Right atrium auricular region (tissue), 2 donors: ENCODE measurements around the gene LAPTM5. TPM values are rescaled to one million over a fixed set of nuclear protein-coding genes. Genes with fewer than 3 reads are reported as not detected.

Source experiments
- DNase-seq: peaks from one replicate; pipeline ENCODE4 v3.0.0-alpha.2; 2019; ENCODE audit warnings: low spot score
- H3K27ac ChIP-seq, 2 donors: fragments of 200-600 bp; sonication (generic); 1 replicate in 1 of 2; 2 replicates in 1 of 2; pipeline ENCODE4 v1.5.1; 2016 to 2019
- H3K27me3 ChIP-seq, 2 donors: fragments of 200-600 bp; sonication (generic); one replicate each; pipeline versions ENCODE4 v1.5.1 to v1.6.0; 2017 to 2019
- H3K36me3 ChIP-seq: fragments of 200-600 bp; sonication (generic); one replicate; pipeline ENCODE4 v1.5.1; 2016
- H3K4me1 ChIP-seq, 2 donors: fragments of 200-600 bp; sonication (generic); one replicate each; pipeline versions ENCODE4 v1.5.1 to v1.6.0; 2017 to 2019
- H3K4me3 ChIP-seq, 2 donors: fragments of 200-600 bp; sonication (generic); 1 replicate in 1 of 2; 2 replicates in 1 of 2; pipeline ENCODE4 v1.5.1; 2017 to 2019; ENCODE audit warnings: mild to moderate bottlenecking in 1 of 2, moderate library complexity in 1 of 2
- H3K9me3 ChIP-seq, 2 donors: fragments of 200-600 bp; sonication (generic); one replicate each; pipeline ENCODE4 v1.5.1; 2019
- CTCF ChIP-seq, 2 donors: fragments of 200-600 bp; sonication (generic); IDR thresholded peaks; one replicate each; pipeline ENCODE4 v1.5.1; 2019; ENCODE audit warnings: antibody characterized with exemption in 2 of 2
- total RNA-seq, 2 donors: library from RNA; depleted of rRNA; stranded (reverse); fragments of >200 nt; gene quantifications; one replicate each; pipeline ENCODE4 v1.1.0, GENCODE V29; 2016

The LAPTM5 gene
- total RNA-seq, 2 donors from 2014 or later = 17.4 to 62.8 TPM

- Histone ChIP-seq H3K4me1 (peaks cover 0 to 11% of the 10 kb centered on the region in 2 donors), H3K27ac (no peak overlapping the region), H3K27me3 (no peaks in the 10 kb centered on the region), H3K36me3 (no peaks in the 10 kb centered on the region), H3K4me3 (no peak overlapping the region), H3K9me3 (no peaks in the 10 kb centered on the region)
- no peak for DNase-seq
- TF ChIP-seq CTCF (IDR thresholded peaks at IDR 0.05) = no peak
These were observed 27.6 kb upstream of the LAPTM5 start for GRCh38 chr1:30785181-30785580.

- no peak overlapping the region for H3K4me3 ChIP-seq
- DNase-seq = no peak
- H3K27me3 ChIP-seq = no peaks in the 10 kb centered on the region
- H3K9me3 ChIP-seq = no peaks in the 10 kb centered on the region
- no peak overlapping the region for H3K27ac ChIP-seq
- no peaks in the 10 kb centered on the region for H3K36me3 ChIP-seq
- TF ChIP-seq CTCF (IDR thresholded peaks at IDR 0.05) = no peak
- H3K4me1 ChIP-seq = peaks cover 0 to 6% of the 10 kb centered on the region in 2 donors
These were observed 25.8 kb upstream of the LAPTM5 start for GRCh38 chr1:30783256-30783915.

DNA sequence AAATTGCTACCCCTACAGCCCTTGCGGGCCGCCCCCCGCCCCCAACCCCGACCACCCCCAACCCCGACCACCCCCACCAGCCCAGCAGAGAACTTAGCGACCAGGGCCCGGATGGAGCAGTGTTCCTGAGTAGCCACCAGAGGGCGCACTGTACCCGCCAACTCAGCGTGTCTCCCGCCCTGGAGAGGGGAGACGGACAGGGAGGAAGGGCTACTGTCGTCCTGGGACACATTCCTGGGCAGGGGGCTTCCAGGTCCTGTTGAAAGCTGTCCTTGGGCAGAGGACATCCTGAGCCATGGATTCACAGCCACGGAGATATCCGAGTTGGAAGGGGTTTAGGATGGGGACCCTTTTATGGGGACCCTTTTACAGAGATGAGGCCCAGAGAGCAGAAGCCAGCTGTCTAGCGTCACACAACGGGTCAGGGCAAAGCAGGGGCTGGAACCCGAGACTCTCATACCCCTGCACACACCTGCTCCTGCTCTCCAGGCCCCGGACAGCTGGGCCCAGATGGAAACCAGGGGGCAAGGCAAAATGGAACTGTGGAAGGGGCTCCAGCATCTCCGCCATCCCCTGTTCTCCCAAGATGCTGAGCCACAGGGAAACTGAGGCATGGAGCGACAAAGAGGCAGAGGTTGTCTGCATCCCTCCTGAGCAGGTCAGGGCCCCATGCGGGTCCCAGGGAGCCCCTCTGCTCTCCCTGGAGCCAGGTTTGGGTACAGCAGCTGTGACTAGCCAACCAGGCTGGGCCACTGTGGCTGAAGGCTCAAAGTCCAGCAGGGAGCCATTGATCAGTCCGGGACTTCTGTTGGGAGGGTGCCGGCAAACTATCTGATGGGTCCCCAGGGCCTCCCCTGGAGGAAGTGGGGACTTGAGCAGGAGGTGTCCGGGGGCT lies 25.0 kb upstream of the LAPTM5 start:
- Histone ChIP-seq H3K36me3 (no peaks in the 10 kb centered on the region), H3K9me3 (no peaks in the 10 kb centered on the region), H3K4me3 (no peak overlapping the region), H3K27ac (no peak overlapping the region), H3K27me3 (no peaks in the 10 kb centered on the region), H3K4me1 (peaks cover 0 to 6% of the 10 kb centered on the region in 2 donors)
- DNase-seq = no peak
- TF ChIP-seq CTCF (IDR thresholded peaks at IDR 0.05) = peak; percentile 76 to 77

DNA sequence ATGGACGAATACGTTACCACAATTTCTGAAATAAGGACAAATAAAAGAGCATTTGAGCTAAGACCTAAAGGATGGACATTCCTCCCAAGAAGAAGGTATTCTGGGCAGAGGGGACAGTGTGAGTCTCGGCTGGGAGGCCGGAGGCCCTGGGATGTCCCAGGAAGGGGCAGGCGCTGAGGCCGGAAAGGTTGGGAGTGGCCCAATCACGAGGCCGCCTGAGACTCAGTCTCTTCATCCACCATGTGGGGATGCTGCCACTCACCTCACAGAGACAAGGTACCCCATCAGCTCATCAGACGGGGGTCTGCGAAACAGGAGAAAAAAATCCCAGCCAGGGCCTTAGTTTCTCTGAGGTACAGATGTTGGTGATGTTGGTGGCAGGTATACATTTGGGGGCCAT lies 24.3 kb upstream of the LAPTM5 start:
- DNase-seq = no peak
- no peak for TF ChIP-seq CTCF (IDR thresholded peaks at IDR 0.05)

DNA sequence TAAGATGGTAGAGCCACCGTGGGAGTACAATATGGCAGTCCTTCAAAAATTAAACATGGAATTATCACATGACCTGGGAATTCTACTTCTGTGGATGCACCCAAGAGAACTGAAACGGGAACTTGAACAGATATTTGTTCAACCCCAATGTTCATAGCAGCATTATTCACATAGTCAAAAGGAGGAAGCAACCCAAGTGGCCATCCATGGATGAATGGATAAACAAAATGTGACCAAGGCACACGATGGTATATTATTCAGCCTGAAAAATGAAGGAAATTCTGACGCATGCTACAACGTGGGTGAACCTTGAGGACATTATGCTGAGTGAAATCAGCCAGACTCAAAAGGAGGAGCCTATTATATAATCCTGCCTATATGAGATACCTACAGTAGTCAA lies 22.8 kb upstream of the LAPTM5 start:
- TF ChIP-seq CTCF (IDR thresholded peaks at IDR 0.05) = no peak
- no peaks in the 10 kb centered on the region for H3K36me3 ChIP-seq
- peaks cover 0 to 6% of the 10 kb centered on the region in 2 donors for H3K4me1 ChIP-seq
- DNase-seq = no peak
- H3K4me3 ChIP-seq = no peak overlapping the region
- no peak overlapping the region for H3K27ac ChIP-seq
- no peaks in the 10 kb centered on the region for H3K9me3 ChIP-seq
- no peaks in the 10 kb centered on the region for H3K27me3 ChIP-seq

More for the DNA sequence above, 24.3 kb upstream of the LAPTM5 start:
- peaks cover 0 to 6% of the 10 kb centered on the region in 2 donors for H3K4me1 ChIP-seq
- no peaks in the 10 kb centered on the region for H3K27me3 ChIP-seq
- no peak overlapping the region for H3K4me3 ChIP-seq
- H3K27ac ChIP-seq = no peak overlapping the region
- H3K36me3 ChIP-seq = no peaks in the 10 kb centered on the region
- H3K9me3 ChIP-seq = no peaks in the 10 kb centered on the region
